HCT116 (cell line): ENCODE results near the gene GMDS. TPM values are rescaled to one million over a fixed set of nuclear protein-coding genes. Genes with fewer than 3 reads are reported as not detected.

ENCODE experiments used
- ATAC-seq: fragments of 200-7000 bp; cut with Tn5 transposase; 2 replicates; pipeline ENCODE4 v1.9.1; 2020; ENCODE audit warnings: mild to moderate bottlenecking, moderate library complexity
- BruUV-seq: library from RNA; stranded (reverse); fragments of 400-500 nt; replicated peaks from 2 replicates; lab custom pipeline; 2021; lab: Mats Ljungman, UMichigan
- CTCF ChIA-PET: fragments of 300-600 bp; sonication (Branson Sonifier 250); formaldehyde crosslinking; loops from one replicate; lab custom pipeline; 2021; ENCODE audit warnings: antibody characterized with exemption; lab: Charles Lee
- POLR2A ChIA-PET: fragments of 300-600, 350-600 bp; sonication (Branson Sonifier 250); formaldehyde crosslinking; loops from one replicate; lab custom pipeline; 2021; ENCODE audit warnings: antibody characterized with exemption; lab: Charles Lee
- RAD21 ChIA-PET, 2 experiments: fragments of 300-600 bp; sonication (Branson Sonifier 250); formaldehyde crosslinking; loops; one replicate each; lab custom pipeline; 2023; ENCODE audit warnings: low total read pairs in 2 of 2; ENCODE audit not compliant: uncharacterized antibody in 2 of 2, unreplicated experiment in 2 of 2, low non-redundant PET in 1 of 2; lab: Charles Lee
- DNase-seq: peaks from one replicate; pipeline ENCODE4 v3.0.0-alpha.2; 2010; ENCODE audit warnings: low read depth, low spot score
- H2AFZ ChIP-seq: fragments of 200-600 bp; shearing (Covaris generic), sonication (generic); 2 replicates; pipeline ENCODE4 v1.6.1; 2017; ENCODE audit warnings: low read depth, mixed run types, mixed read lengths, antibody characterized with exemption, low read length; ENCODE audit not compliant: poor library complexity, severe bottlenecking
- H3K27ac ChIP-seq: 2 replicates; pipeline ENCODE4 v1.5.1; 2012; ENCODE audit warnings: low read depth, low read length
- H3K27me3 ChIP-seq: fragments of 200-600 bp; sonication (generic); 2 replicates; pipeline ENCODE4 v1.6.1; 2016; ENCODE audit warnings: mixed run types, low read length, mixed read lengths; ENCODE audit not compliant: insufficient read depth
- H3K36me3 ChIP-seq, 2 experiments: fragments of 200-500 bp in 1 of 2; fragments of 200-600 bp in 1 of 2; sonication (Bioruptor generic) in 1 of 2; sonication (generic) in 1 of 2; 2 replicates each; pipeline versions ENCODE4 v1.5.1 to v1.6.1; 2014 to 2016; ENCODE audit warnings: low read length in 2 of 2, inconsistent platforms in 1 of 2, mixed read lengths in 1 of 2, mixed run types in 1 of 2; ENCODE audit not compliant: insufficient read depth in 2 of 2, control insufficient read depth in 1 of 2
- H3K4me1 ChIP-seq, 2 experiments: fragments of 200-600 bp in 1 of 2; sonication (generic) in 1 of 2; 2 replicates each; pipeline versions ENCODE4 v1.5.1 to v1.6.1; 2012 to 2017; ENCODE audit warnings: low read length in 2 of 2, inconsistent platforms in 1 of 2, mild to moderate bottlenecking in 1 of 2, mixed read lengths in 1 of 2, mixed run types in 1 of 2, moderate library complexity in 1 of 2; ENCODE audit not compliant: insufficient read depth in 2 of 2, control insufficient read depth in 1 of 2
- H3K4me2 ChIP-seq: fragments of 200-600 bp; sonication (generic); 2 replicates; pipeline ENCODE4 v1.6.1; 2017; ENCODE audit warnings: mixed run types, low read length, mixed read lengths
- H3K4me3 ChIP-seq, 2 experiments: fragments of 200-600 bp in 1 of 2; sonication (generic) in 1 of 2; replicated peaks in 1 of 2; 2 replicates each; pipeline ENCODE4 v1.5.1; 2011 to 2016; ENCODE audit warnings: low read length in 2 of 2, control low read depth in 1 of 2, low read depth in 1 of 2, mild to moderate bottlenecking in 1 of 2, mixed read lengths in 1 of 2, mixed run types in 1 of 2
- H3K79me2 ChIP-seq: fragments of 200-600 bp; sonication (generic); 2 replicates; pipeline ENCODE4 v1.6.1; 2017; ENCODE audit warnings: mild to moderate bottlenecking, mixed run types, low read length, moderate library complexity, mixed read lengths; ENCODE audit not compliant: insufficient read depth
- H3K9ac ChIP-seq: fragments of 200-600 bp; sonication (generic); 2 replicates; pipeline ENCODE4 v1.6.1; 2016; ENCODE audit warnings: low read length, mixed read lengths
- H3K9me2 ChIP-seq: fragments of 200-600 bp; sonication (generic), shearing (Covaris generic); 2 replicates; pipeline ENCODE4 v1.6.1; 2017; ENCODE audit warnings: mixed run types, mild to moderate bottlenecking, moderate library complexity; ENCODE audit not compliant: insufficient read depth
- H3K9me3 ChIP-seq, 2 experiments: fragments of 200-500 bp in 1 of 2; fragments of 200-600 bp in 1 of 2; sonication (Bioruptor generic) in 1 of 2; sonication (generic) in 1 of 2; 2 replicates each; pipeline ENCODE4 v1.6.1; 2014 to 2017; ENCODE audit warnings: low read length in 2 of 2, mixed read lengths in 2 of 2, inconsistent platforms in 1 of 2, low read depth in 1 of 2, mild to moderate bottlenecking in 1 of 2, mixed run types in 1 of 2, moderate library complexity in 1 of 2; ENCODE audit not compliant: control insufficient read depth in 1 of 2, insufficient read depth in 1 of 2
- H4K20me1 ChIP-seq: fragments of 200-600 bp; sonication (generic), shearing (Covaris generic); 2 replicates; pipeline ENCODE4 v1.6.1; 2017; ENCODE audit warnings: mixed run types, mild to moderate bottlenecking, moderate library complexity; ENCODE audit not compliant: insufficient read depth
- CBX3 ChIP-seq: IDR thresholded peaks from 2 replicates; pipeline ENCODE4 v1.6.1; 2012; ENCODE audit warnings: low read depth
- CEBPB ChIP-seq: IDR thresholded peaks from 2 replicates; pipeline ENCODE4 v1.6.1; 2012; ENCODE audit warnings: low read depth
- CTCF ChIP-seq, 3 experiments: fragments of 200-600 bp in 1 of 3; sonication (generic) in 1 of 3; IDR thresholded peaks in 2 of 3; conservative IDR thresholded peaks in 1 of 3; 2 replicates each; pipeline ENCODE4 v1.5.1; 2012 to 2017; ENCODE audit warnings: low read depth in 2 of 3, low read length in 2 of 3, antibody characterized with exemption in 1 of 3, borderline replicate concordance in 1 of 3, control low read depth in 1 of 3, mild to moderate bottlenecking in 1 of 3, mixed read lengths in 1 of 3, mixed run types in 1 of 3, moderate library complexity in 1 of 3; ENCODE audit not compliant: insufficient read depth in 1 of 3
- EGR1 ChIP-seq: IDR thresholded peaks from 2 replicates; pipeline ENCODE4 v1.6.1; 2012; ENCODE audit warnings: low read depth
- ELF1 ChIP-seq: IDR thresholded peaks from 2 replicates; pipeline ENCODE4 v1.6.1; 2012; ENCODE audit warnings: low read depth, borderline replicate concordance
- EZH2 ChIP-seq: fragments of 200-600 bp; sonication (generic); IDR thresholded peaks from 2 replicates; pipeline ENCODE4 v1.6.1; 2017; ENCODE audit warnings: antibody characterized with exemption, mixed run types
- EZH2phosphoT487 ChIP-seq: fragments of 200-600 bp; IDR thresholded peaks from 2 replicates; pipeline ENCODE4 v1.6.1; 2018; ENCODE audit warnings: antibody characterized with exemption, borderline replicate concordance
- FOSL1 ChIP-seq: IDR thresholded peaks from 2 replicates; pipeline ENCODE4 v1.6.1; 2012; ENCODE audit warnings: low read depth
- POLR2A ChIP-seq: IDR thresholded peaks from 2 replicates; pipeline ENCODE4 v1.7.0; 2011; ENCODE audit warnings: borderline replicate concordance; ENCODE audit not compliant: insufficient read depth, insufficient read length; ENCODE audit errors: extremely low read depth
- POLR2AphosphoS5 ChIP-seq: IDR thresholded peaks from 2 replicates; pipeline ENCODE4 v1.6.1; 2011; ENCODE audit warnings: mild to moderate bottlenecking, low read depth, low read length, moderate library complexity
- RAD21 ChIP-seq: IDR thresholded peaks from 2 replicates; pipeline ENCODE4 v1.6.1; 2012; ENCODE audit warnings: low read depth, mild to moderate bottlenecking
- REST ChIP-seq: IDR thresholded peaks from 2 replicates; pipeline ENCODE4 v1.6.1; 2012; ENCODE audit warnings: low read depth
- SP1 ChIP-seq: IDR thresholded peaks from 2 replicates; pipeline ENCODE4 v1.6.1; 2012; ENCODE audit warnings: low read depth
- TCF7L2 ChIP-seq: IDR thresholded peaks from 2 replicates; pipeline ENCODE4 v1.7.0; 2011; ENCODE audit warnings: borderline replicate concordance, inconsistent platforms; ENCODE audit not compliant: insufficient read depth, insufficient read length; ENCODE audit errors: extremely low read depth
- YY1 ChIP-seq: IDR thresholded peaks from 2 replicates; pipeline ENCODE4 v1.6.1; 2011; ENCODE audit warnings: low read length, low read depth, moderate library complexity, mild to moderate bottlenecking; ENCODE audit not compliant: insufficient replicate concordance; ENCODE audit errors: extremely low read depth
- ZBTB33 ChIP-seq: IDR thresholded peaks from 2 replicates; pipeline ENCODE4 v1.6.1; 2011; ENCODE audit warnings: mild to moderate bottlenecking, low read length, moderate library complexity; ENCODE audit not compliant: insufficient replicate concordance; ENCODE audit errors: extremely low read depth
- ZFX ChIP-seq: fragments of 450-650 bp; IDR thresholded peaks from 2 replicates; pipeline ENCODE4 v1.6.1; 2017
- ZNF274 ChIP-seq: fragments of 200-500 bp; sonication (Bioruptor generic); IDR thresholded peaks from 2 replicates; pipeline ENCODE4 v1.6.1; 2014; ENCODE audit warnings: mild to moderate bottlenecking, low read depth, low read length, inconsistent platforms
- intact Hi-C: fragments of 100-400 bp; cut with micrococcal nuclease; formaldehyde crosslinking; loops from 2 replicates; pipeline ENCODE4 v1.10.0; 2022
- total RNA-seq: library from RNA; stranded (reverse); gene quantifications from one replicate; pipeline ENCODE4 v1.2.1, GENCODE V29; 2021; ENCODE audit not compliant: unreplicated experiment

GMDS gene
- total RNA-seq, 1 experiment from 2014 or later = 34.4 TPM

DNA sequence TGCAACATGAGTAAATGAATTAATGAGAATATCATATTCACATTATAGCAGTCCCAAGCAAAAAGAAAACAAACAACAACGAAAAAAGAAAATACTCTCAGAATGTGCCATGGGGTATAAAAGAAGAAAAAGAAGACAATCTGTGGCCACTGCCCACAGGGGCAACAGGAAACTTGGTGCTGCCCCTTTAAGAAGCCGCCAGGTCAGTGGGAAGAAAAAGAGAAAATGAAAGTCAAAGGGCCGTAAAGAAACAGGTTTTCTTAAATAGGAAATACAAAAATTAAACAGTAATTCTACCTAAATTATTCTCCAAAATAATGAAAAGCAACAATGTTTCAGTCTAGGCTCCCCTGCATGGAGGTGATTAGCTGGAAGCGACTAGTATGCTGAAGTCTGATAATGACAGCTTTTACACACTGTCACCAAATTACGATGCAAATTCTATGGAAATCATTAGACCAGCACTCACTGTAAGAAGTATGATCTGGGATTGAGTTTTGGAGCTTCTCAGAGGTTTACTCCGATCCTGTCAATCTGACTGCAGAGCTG, 23.6 kb downstream of the GMDS start:
- no peaks in the 10 kb centered on the region for H4K20me1 ChIP-seq
- no peak overlapping the region for H3K4me3 ChIP-seq
- H3K27ac ChIP-seq = no peak overlapping the region
- RAD21 ChIA-PET = no interaction called here
- no TSS peak for BruUV-seq
- no peaks in the 10 kb centered on the region for H3K4me1 ChIP-seq
- ATAC-seq = no peak
- intact Hi-C loops = no loop called here
- no peaks in the 10 kb centered on the region for H3K9me3 ChIP-seq
- no peak overlapping the region for H3K9ac ChIP-seq
- DNase-seq = no peak
- H3K36me3 ChIP-seq = no peaks in the 10 kb centered on the region
- H3K4me2 ChIP-seq = no peak overlapping the region
- TF ChIP-seq CTCF (IDR thresholded peaks at IDR 0.05 in 2 of 3, conservative IDR thresholded peaks at IDR 0.05 in 1 of 3; ENCODE audit: borderline replicate concordance in 1 of 3, insufficient read depth in 1 of 3, low read depth in 2 of 3, low read length in 2 of 3) (no peak), ELF1 (no peak), CBX3 (no peak), EGR1 (no peak), POLR2AphosphoS5 (no peak), EZH2phosphoT487 (no peak), POLR2A (no peak), TCF7L2 (no peak), ZNF274 (no peak), YY1 (no peak), EZH2 (no peak), ZFX (no peak), REST (no peak), SP1 (no peak), CEBPB (no peak), FOSL1 (no peak), ZBTB33 (no peak), RAD21 (no peak)
- H3K27me3 ChIP-seq = no peaks in the 10 kb centered on the region
- POLR2A ChIA-PET = no interaction called here
- no peaks in the 10 kb centered on the region for H3K9me2 ChIP-seq
- peaks cover 4% of the 10 kb centered on the region; the same call in 1 of the 2 replicates for H3K79me2 ChIP-seq
- CTCF ChIA-PET = no interaction called here
- H2AFZ ChIP-seq = no peak overlapping the region
